Spleen (tissue), 11 donors: Measurements from ENCODE around the gene NGFR. TPM values are rescaled to one million over a fixed set of nuclear protein-coding genes. Genes with fewer than 3 reads are reported as not detected.

Source experiments
- DNase-seq: peaks from one replicate; pipeline ENCODE4 v3.0.0-alpha.2; 2020
- H3K27ac ChIP-seq, 8 donors: fragments of 200-600 bp; sonication (generic) in 7 of 8; 1 replicate in 4 of 8; 2 replicates in 4 of 8; pipeline versions ENCODE4 v1.5.0 to v1.8.0; 2016 to 2021; ENCODE audit warnings: inconsistent platforms in 4 of 8, mild to moderate bottlenecking in 4 of 8, moderate library complexity in 1 of 8
- H3K27me3 ChIP-seq, 7 donors: fragments of 200-600 bp; sonication (generic) in 6 of 7; replicated peaks in 1 of 7; 1 replicate in 4 of 7; 2 replicates in 3 of 7; pipeline versions ENCODE4 v1.5.0 to v1.8.0; 2016 to 2021; ENCODE audit warnings: inconsistent platforms in 3 of 7, mild to moderate bottlenecking in 1 of 7
- H3K36me3 ChIP-seq, 6 donors: fragments of 200-600 bp; sonication (generic) in 5 of 6; 1 replicate in 4 of 6; 2 replicates in 2 of 6; pipeline versions ENCODE4 v1.5.0 to v1.8.0; 2016 to 2021; ENCODE audit warnings: inconsistent platforms in 2 of 6
- H3K4me1 ChIP-seq, 6 donors: fragments of 200-600 bp; sonication (generic) in 5 of 6; 1 replicate in 3 of 6; 2 replicates in 3 of 6; pipeline versions ENCODE4 v1.5.0 to v1.8.0; 2016 to 2021; ENCODE audit warnings: inconsistent platforms in 3 of 6
- H3K4me3 ChIP-seq, 8 donors: fragments of 200-600 bp; sonication (generic) in 7 of 8; 1 replicate in 4 of 8; 2 replicates in 4 of 8; pipeline versions ENCODE4 v1.5.0 to v1.8.0; 2016 to 2021; ENCODE audit warnings: inconsistent platforms in 4 of 8, mild to moderate bottlenecking in 4 of 8, moderate library complexity in 2 of 8
- H3K9me3 ChIP-seq, 8 donors: fragments of 200-600 bp; sonication (generic) in 7 of 8; 1 replicate in 4 of 8; 2 replicates in 4 of 8; pipeline versions ENCODE4 v1.5.0 to v1.8.0; 2016 to 2021; ENCODE audit warnings: inconsistent platforms in 4 of 8
- CTCF ChIP-seq, 11 experiments: fragments of 200-600 bp in 7 of 11; fragments of 450-650 bp in 4 of 11; sonication (generic) in 4 of 11; IDR thresholded peaks in 8 of 11; conservative IDR thresholded peaks in 3 of 11; 1 replicate in 7 of 11; 2 replicates in 4 of 11; pipeline versions ENCODE4 v1.4.0 to v1.8.0; 2016 to 2021; ENCODE audit warnings: antibody characterized with exemption in 11 of 11, inconsistent platforms in 4 of 11, mild to moderate bottlenecking in 1 of 11
- POLR2A ChIP-seq, 3 donors: fragments of 450-650 bp; IDR thresholded peaks; one replicate each; pipeline ENCODE4 v1.5.1; 2017; ENCODE audit warnings: antibody characterized with exemption in 3 of 3, mild to moderate bottlenecking in 1 of 3
- POLR2AphosphoS5 ChIP-seq, 3 donors: sonication (generic); formaldehyde crosslinking; IDR thresholded peaks; one replicate each; pipeline ENCODE4 v1.5.1; 2017; ENCODE audit warnings: antibody characterized with exemption in 3 of 3
- WGBS, 5 donors: extraction: QIAGEN DNeasy Blood & Tissue Kit in 3 of 5; methylation state at CpG; one replicate each; pipeline versions ENCODE4 v1.1.5 to v1.1.7; 2013 to 2018; 5-methylcytosine and 5-hydroxymethylcytosine counted together
- intact Hi-C: fragments of 100-400 bp; cut with DNase I; formaldehyde crosslinking; loops from one replicate; pipeline ENCODE4 v1.15.0; 2023; ENCODE audit warnings: low total_unique reads
- polyA plus RNA-seq, 3 donors: library from polyadenylated mRNA; stranded (reverse); fragments of 200-250 nt; gene quantifications; one replicate each; pipeline ENCODE4 v1.2.1, GENCODE V29; 2013
- total RNA-seq, 7 donors: library from RNA; depleted of rRNA in 3 of 7; stranded (reverse); fragments of >200 nt in 3 of 7; fragmentation: NEBNext Ultra II Directional in 4 of 7; extraction: Animal tissue kit (Norgen Biotek cat#: 25700) in 4 of 7; gene quantifications; one replicate each; pipeline versions ENCODE4 v1.1.0 to v1.2.1, GENCODE V29; 2016 to 2021
- donor health status: healthy with polysubstance abuse.
- donor health status: DM: no; HTN: no; CAD: no; lungs with moderate emphysema.
- donor health status: DM: no; HTN: no; CAD: no.
- donor health status: Bipolar disorder and iron deficiency.
- donor health status: healthy.
- donor health status: DM: no; HTN: no; CAD: no.
- donor health status: DM: yes; HTN: yes; CAD: no.

The NGFR gene
- total and polyA plus RNA-seq, 10 donors: 4.1 to 36.8 (median 13.9) TPM

DNA sequence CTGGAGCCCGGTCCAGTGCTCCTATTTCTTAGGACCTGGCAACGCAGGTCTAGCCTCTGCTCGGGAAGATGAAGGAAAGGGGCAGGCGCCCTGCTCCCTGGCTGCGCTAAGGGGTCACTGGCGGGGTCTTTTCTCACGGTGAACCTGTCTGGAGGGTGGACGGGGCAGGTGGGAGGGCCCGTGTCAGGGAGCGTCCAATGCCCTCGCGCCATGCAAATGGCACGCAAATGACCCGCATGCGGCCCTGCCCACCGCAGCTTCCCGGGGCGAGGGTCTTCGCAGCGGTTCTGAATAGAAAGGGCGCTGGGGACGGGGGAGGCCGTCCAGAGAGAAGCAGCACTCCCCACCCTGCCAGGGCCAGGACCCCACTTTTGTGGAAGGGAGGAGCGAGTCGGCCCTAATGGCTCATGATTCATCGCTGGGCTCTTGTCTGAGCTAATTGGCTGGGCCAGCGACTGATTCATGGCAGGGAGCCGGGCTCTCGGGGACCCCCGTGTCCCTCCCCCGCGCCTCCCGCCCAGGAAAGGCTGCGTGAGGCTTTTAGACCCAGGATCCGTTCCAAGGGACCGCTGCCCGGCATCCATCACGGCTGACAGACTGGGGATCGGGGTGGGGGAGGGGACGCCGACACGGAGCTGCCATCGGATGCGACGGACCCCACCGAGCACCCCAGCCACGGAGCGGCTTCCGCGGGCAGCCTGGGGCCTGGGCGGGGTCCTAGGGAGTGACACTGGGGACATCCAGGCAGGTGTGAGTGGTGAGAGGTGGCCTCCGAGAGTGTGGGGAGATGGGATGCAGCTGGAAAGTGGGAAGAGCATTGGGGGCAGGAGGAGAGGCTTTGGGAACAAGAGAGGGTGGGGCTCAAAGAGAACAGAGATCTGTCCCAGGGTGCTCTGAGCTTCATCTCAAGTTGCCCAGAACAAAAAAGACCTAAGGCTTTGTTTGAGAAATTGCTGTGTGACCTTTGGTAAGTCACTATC lies 25.0 kb upstream of the NGFR start:
- peak overlapping the region in 2 of 8 donors; percentile 4 to 21 for H3K4me3 ChIP-seq
- peak overlapping the region in 6 of 8 donors; percentile 7 to 63 (median 44) for H3K27ac ChIP-seq
- peaks cover 0 to 89% (median 28%) of the 10 kb centered on the region in 7 donors for H3K27me3 ChIP-seq
- H3K9me3 ChIP-seq: peaks cover 0 to 9% (median 5%) of the 10 kb centered on the region in 8 donors
- no peak for DNase-seq
- TF ChIP-seq POLR2AphosphoS5 (IDR thresholded peaks at IDR 0.05): peak in 2 of 3 donors; percentile 45 to 57
- TF ChIP-seq CTCF (IDR thresholded peaks at IDR 0.05 in 8 of 11, conservative IDR thresholded peaks at IDR 0.05 in 3 of 11): no peak
- intact Hi-C loops: no loop called here
- 6 to 13% (median 9%) methylated on average over 35 to 52 of the region's 52 CpGs for WGBS, 5 donors
- H3K36me3 ChIP-seq: no peaks in the 10 kb centered on the region
- peaks cover 0 to 45% (median 12%) of the 10 kb centered on the region in 6 donors for H3K4me1 ChIP-seq

DNA sequence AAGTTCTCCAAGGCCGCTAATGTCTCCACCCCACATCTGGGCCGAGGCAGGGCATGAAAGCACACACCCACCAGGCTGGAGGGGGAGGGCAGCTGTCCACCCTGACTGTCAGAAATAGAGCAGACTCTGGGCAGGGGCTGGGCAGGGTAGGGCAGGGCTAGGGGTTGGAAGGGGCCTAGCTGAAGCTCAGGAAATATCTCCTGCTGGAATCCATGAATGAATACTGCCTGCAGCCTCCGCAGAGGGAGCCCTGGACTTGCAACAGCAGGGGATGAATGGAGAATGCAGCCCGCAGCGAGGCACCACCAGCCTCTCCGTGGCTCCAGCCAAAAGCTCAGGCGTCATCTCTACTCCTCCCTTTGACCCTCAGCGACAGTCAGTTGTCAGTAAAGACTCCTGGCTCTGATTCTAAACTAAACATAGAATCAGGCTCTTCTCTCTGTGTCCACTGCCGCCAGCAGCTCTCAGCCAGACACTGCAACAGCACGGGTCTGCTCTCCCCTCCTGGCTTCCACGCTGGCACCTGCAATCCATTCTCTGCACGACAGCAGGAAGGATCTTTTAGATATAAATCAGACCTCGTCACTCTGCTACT lies 23.9 kb upstream of the NGFR start:
- peaks cover 0 to 86% (median 28%) of the 10 kb centered on the region in 7 donors for H3K27me3 ChIP-seq
- WGBS, 5 donors: 19 to 44% (median 30%) methylated on average over 13 of the region's 13 CpGs
- H3K36me3 ChIP-seq: no peaks in the 10 kb centered on the region
- peaks cover 0 to 18% (median 10%) of the 10 kb centered on the region in 8 donors for H3K9me3 ChIP-seq
- no peak overlapping the region for H3K4me3 ChIP-seq
- intact Hi-C loops: no loop called here
- peak; percentile 37 to 59 (median 47) for TF ChIP-seq POLR2AphosphoS5 (IDR thresholded peaks at IDR 0.05)
- TF ChIP-seq CTCF (IDR thresholded peaks at IDR 0.05 in 8 of 11, conservative IDR thresholded peaks at IDR 0.05 in 3 of 11): no peak
- no peak for TF ChIP-seq POLR2A (IDR thresholded peaks at IDR 0.05)
- H3K4me1 ChIP-seq: peaks cover 0 to 45% (median 12%) of the 10 kb centered on the region in 6 donors
- no peak for DNase-seq
- H3K27ac ChIP-seq: peak overlapping the region in 5 of 8 donors; percentile 33 to 63 (median 46)

DNA sequence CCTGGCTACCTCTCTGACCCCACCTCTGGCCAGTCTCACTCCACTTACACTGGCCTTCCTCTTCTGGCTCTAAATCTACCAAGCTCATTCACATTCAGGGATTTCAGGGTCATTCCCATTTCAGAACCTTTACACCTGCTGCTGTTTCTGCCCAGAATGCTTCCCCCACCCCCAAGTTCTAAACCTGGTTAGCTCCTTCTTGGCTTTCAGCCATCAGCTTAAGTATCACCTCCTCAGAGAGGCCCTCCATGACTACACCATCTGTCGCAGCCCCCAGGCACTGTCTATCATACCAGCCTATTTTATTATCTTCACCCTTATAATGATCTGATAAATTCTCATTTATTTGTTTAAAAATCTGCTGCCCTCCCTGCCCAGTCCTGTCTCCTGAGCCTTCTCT lies 23.3 kb upstream of the NGFR start:
- intact Hi-C loops: no loop called here

More for the DNA sequence above, 23.3 kb upstream of the NGFR start:
- no peak for DNase-seq
- TF ChIP-seq POLR2AphosphoS5 (IDR thresholded peaks at IDR 0.05): no peak
- no peak for TF ChIP-seq POLR2A (IDR thresholded peaks at IDR 0.05)
- TF ChIP-seq CTCF (IDR thresholded peaks at IDR 0.05 in 8 of 11, conservative IDR thresholded peaks at IDR 0.05 in 3 of 11): no peak
- Histone ChIP-seq H3K27ac (peak overlapping the region in 4 of 8 donors; percentile 17 to 51 (median 36)), H3K36me3 (no peaks in the 10 kb centered on the region), H3K4me3 (no peak overlapping the region), H3K9me3 (peaks cover 0 to 18% (median 10%) of the 10 kb centered on the region in 8 donors), H3K4me1 (peaks cover 0 to 45% (median 12%) of the 10 kb centered on the region in 6 donors), H3K27me3 (peaks cover 0 to 89% (median 28%) of the 10 kb centered on the region in 7 donors)
- WGBS, 5 donors: 84 to 97% (median 88%) methylated on average over 1 of the region's 1 CpG
